ENCODE data around the gene HCN1.
"Not testable (repeated sequence)": the region's sequence is repeated elsewhere in the genome, so short reads cannot be mapped to it uniquely, and the experiment has no call there.

The HCN1 gene

GRCh38 chr5:45437752-45438151 lies 258.4 kb downstream of the HCN1 start:
- DNase-seq (ENCODE audit: extremely low read depth in 1 of 2, low read depth in 1 of 2), result no peak

- no peak for DNase-seq (ENCODE audit: extremely low read depth in 1 of 2, low read depth in 1 of 2)
These were observed 278.7 kb downstream of the HCN1 start for GRCh38 chr5:45417285-45417998.

- no peak for DNase-seq (ENCODE audit: extremely low read depth in 1 of 2, low read depth in 1 of 2)
These were observed 281.3 kb downstream of the HCN1 start for GRCh38 chr5:45414620-45415573.

DNA sequence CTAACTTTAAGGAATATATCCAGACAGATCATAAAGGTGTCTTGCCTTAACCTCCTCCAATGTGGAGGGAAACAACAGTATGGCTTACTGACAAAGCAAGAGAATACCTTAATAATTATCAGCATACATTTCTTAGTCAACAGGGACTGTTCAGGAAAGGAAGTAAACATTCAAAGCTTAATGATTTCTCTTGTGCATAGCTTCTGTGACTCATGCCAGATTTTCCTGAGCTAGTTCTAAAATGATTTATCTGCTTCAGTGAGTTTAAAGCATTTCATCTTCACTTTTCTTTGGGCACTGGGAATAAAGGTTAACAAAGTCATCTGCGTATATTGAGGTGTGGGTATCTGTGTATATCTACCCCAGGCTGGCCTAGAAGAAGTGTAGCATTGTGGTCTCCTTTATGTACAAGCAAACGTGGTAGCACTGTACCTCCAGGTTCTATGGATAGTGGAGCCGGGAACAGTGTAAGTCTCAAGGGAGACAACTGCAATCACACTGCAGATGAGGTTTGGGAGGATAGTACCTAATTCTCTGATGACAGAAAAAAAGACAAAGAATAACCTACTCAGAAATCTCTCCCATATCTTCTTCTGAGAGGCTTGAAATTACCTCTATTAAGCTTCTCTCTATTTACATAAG lies 284.1 kb downstream of the HCN1 start:
- no peak for DNase-seq (ENCODE audit: extremely low read depth in 1 of 2, low read depth in 1 of 2)

GRCh38 chr5:45410304-45410995 lies 285.7 kb downstream of the HCN1 start:
- DNase-seq (ENCODE audit: extremely low read depth in 1 of 2, low read depth in 1 of 2), result no peak

DNA sequence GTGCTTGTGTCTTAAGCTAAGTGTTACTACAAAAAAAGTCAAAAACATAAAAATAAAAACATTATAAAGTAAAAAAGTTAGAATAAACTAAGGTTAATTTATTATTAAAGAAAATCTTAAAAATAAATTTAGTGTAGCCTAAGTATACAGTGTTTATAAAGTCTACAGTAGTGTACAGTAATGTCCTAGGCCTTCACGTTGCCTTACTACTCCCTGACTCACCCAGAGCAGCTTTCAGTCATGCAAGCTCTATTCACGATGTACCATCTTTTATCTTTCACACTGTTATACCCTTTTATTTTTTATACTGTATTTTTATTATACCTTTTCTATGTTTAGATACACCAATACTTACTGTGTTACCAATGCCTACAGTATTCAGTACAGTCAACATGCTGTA lies 288.1 kb downstream of the HCN1 start:
- DNase-seq (ENCODE audit: extremely low read depth in 1 of 2, low read depth in 1 of 2), result no peak

DNA sequence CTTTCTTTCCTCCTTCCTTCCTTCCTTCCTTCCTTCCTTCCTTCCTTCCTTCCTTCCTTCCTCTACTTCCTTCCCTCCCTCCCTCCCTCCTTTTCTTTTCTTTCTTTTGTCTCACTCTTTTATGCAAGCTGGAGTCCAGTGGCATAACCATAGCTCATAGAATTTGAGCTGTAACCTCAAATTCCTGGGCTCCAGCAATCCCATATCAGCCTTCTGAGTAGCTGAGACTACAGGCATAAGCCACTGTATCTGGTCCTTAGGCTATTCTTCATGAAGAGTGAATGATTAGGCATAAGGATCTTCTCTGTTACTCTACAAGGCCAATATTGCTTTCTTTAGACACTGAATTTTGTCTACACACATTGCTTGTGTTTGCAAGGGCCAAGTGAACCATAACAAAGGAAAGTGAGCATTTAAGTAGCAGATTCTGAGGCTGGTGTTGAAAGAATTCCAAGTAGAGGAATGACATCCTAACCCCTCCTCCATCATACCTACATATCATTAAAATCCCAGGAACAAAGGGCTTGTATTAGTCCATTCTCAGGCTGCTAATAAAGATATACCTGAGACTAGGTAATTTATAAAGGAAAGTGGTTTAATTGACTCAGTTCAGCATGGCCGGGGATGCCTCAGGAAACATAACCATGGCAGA lies 293.2 kb downstream of the HCN1 start:
- no peak for DNase-seq (ENCODE audit: extremely low read depth in 1 of 2, low read depth in 1 of 2)

DNA sequence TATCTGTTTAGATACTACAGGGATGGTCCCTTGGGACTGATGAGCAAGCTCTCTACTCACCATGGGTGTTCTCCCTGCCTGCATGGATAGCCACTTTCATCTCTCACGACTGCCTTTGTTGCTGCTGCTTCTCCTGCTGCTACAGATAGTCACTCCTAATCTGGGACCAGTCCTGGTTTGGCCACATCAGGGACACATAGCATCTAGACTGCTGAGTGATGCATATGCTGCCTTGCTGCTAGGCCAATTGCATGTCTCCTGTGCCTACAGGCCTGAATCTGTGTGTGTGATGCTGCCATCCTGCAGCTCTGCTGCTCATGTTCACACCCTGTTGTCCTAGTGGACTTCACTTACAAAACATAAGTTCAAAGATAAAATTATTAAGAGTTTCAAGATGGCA lies 297.1 kb downstream of the HCN1 start:
- DNase-seq (ENCODE audit: extremely low read depth in 1 of 2, low read depth in 1 of 2), result no peak

- DNase-seq (ENCODE audit: extremely low read depth in 1 of 2, low read depth in 1 of 2), result no peak
These were observed 310.7 kb downstream of the HCN1 start for GRCh38 chr5:45385321-45386058.

GRCh38 chr5:45383985-45384384 lies 312.2 kb downstream of the HCN1 start:
- no peak for DNase-seq (ENCODE audit: extremely low read depth in 1 of 2, low read depth in 1 of 2)

DNA sequence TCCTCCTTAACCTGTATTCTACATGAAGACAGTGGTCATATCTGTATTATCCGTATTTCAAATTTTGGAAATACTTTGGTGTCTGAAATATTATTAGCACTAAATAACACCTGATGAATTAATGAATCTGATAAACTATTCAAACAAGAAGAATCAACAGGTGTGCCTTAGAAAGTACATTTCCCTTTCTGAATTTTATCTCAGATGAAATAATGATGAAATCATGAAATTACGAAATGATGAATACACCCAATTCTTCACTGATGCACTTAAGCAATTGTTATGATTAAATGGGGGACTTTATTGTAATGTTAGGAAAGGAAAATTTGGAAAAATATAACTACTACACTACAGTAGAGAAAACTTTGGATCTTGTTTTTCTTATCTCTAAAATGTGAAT lies 313.6 kb downstream of the HCN1 start:
- DNase-seq (ENCODE audit: extremely low read depth in 1 of 2, low read depth in 1 of 2), result no peak

DNA sequence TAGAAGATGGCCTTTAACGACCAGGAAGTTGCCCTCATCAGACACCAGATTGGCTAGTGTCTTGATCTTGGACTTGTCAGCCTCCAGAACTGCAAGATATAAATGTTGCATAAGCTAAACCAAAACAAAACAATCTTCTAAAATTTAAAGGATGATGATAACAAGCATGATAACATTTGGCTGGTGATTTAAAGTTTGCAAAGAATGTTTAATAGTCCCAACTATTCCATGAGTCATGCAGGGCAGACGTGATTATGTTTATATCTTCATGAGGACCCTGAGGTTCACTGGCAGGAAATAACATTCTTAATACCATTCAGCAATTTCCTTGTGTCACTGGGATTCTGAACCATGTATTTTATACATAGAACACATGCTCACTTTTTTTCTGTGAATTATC lies 319.8 kb downstream of the HCN1 start:
- DNase-seq (ENCODE audit: extremely low read depth in 1 of 2, low read depth in 1 of 2), result no peak

GRCh38 chr5:45372629-45373028 lies 323.6 kb downstream of the HCN1 start:
- no peak for DNase-seq (ENCODE audit: extremely low read depth in 1 of 2, low read depth in 1 of 2)

DNA sequence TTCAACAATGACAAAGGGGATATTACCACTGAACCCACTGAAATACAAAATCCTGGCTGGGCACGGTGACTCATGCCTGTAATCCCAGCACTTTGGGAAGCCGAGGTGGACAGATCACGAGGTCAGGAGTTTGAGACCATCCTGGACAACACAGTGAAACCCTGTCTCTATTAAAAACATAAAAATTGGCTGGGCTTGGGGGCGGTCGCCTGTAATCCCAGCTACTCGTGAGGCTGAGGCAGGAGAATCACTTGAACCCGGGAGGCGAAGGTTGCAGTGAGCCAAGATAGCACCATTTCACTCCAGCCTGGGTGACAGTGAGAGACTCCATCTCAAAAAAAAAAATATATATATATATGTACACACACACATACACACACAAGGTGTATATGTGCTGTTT lies 324.8 kb downstream of the HCN1 start:
- DNase-seq (ENCODE audit: extremely low read depth in 1 of 2, low read depth in 1 of 2), result not testable (repeated sequence)

- no peak for DNase-seq (ENCODE audit: extremely low read depth in 1 of 2, low read depth in 1 of 2)
These were observed 340.8 kb downstream of the HCN1 start for GRCh38 chr5:45355189-45355992.

GRCh38 chr5:45336464-45336863 lies 359.7 kb downstream of the HCN1 start:
- DNase-seq (ENCODE audit: extremely low read depth in 1 of 2, low read depth in 1 of 2), result no peak

GRCh38 chr5:45335978-45336377 lies 360.2 kb downstream of the HCN1 start:
- no peak for DNase-seq (ENCODE audit: extremely low read depth in 1 of 2, low read depth in 1 of 2)

GRCh38 chr5:45335346-45335745 lies 360.8 kb downstream of the HCN1 start:
- DNase-seq (ENCODE audit: extremely low read depth in 1 of 2, low read depth in 1 of 2), result no peak

- DNase-seq (ENCODE audit: extremely low read depth in 1 of 2, low read depth in 1 of 2), result no peak
These were observed 361.2 kb downstream of the HCN1 start for GRCh38 chr5:45334939-45335338.
